ENCODE measurements around the gene LAMTOR2. TPM values are rescaled to one million over a fixed set of nuclear protein-coding genes. Genes with fewer than 3 reads are reported as not detected.

The LAMTOR2 gene
- total and polyA plus RNA-seq, 10 of the 15 experiments (the other 5 are each of a cell fraction or from before 2014, with no cell fraction given), result 71.9 to 264 (median 97.0) TPM

- ChIA-PET RAD21 (ENCODE audit: unreplicated experiment) (interaction anchor here (0.7 to 3.3 kb wide), 4 partner anchors 13 to 115 kb away, joined by 3 to 14 read pairs (median 8); no protein-coding TSS in a partner anchor), CTCF (interaction anchor here (0.6 to 1.4 kb wide), 7 partner anchors 31 to 230 kb away, joined by 3 to 4 read pairs (median 3); partner anchors contain the start of gene TMEM79), SMC1A (ENCODE audit: uncharacterized antibody, unreplicated experiment) (interaction anchor here (1.6 to 1.7 kb wide), 2 partner anchors 13 to 114 kb away, joined by 5 read pairs; no protein-coding TSS in a partner anchor), POLR2A (interaction anchor here (0.6 to 1.3 kb wide), 2 partner anchors 30 to 86 kb away, joined by 5 to 6 read pairs; no protein-coding TSS in a partner anchor)
- Histone ChIP-seq H3K9me3 (replicated peaks; ENCODE audit: control insufficient read depth, insufficient read depth, low read length) (no peaks in the 10 kb centered on the region), H3K9ac (ENCODE audit: control insufficient read depth, insufficient read depth, low read length) (peak overlapping the region; percentile 67), H4K20me1 (ENCODE audit: control insufficient read depth, insufficient read depth) (no peaks in the 10 kb centered on the region), H3K4me2 (ENCODE audit: control insufficient read depth, insufficient read depth) (peak overlapping the region; percentile 90), H3K27ac (ENCODE audit: control insufficient read depth, insufficient read depth) (peak overlapping the region; percentile 63), H2AFZ (ENCODE audit: control insufficient read depth, low read depth, low read length) (peak overlapping the region; percentile 93), H3K79me2 (ENCODE audit: control insufficient read depth, insufficient read depth, low read length) (peaks cover 19% of the 10 kb centered on the region), H3K36me3 (ENCODE audit: control insufficient read depth in 2 of 2, insufficient read depth in 2 of 2, low read length in 1 of 2) (peaks cover 0 to 2% of the 10 kb centered on the region in 2 experiments; a peak in 2 of 4 replicates), H3K4me1 (ENCODE audit: control insufficient read depth, insufficient read depth, low read length) (no peaks in the 10 kb centered on the region; the same call in 1 of the 2 replicates), H3K4me3 (peak overlapping the region; percentile 79), H3K27me3 (replicated peaks in 1 of 2; ENCODE audit: control insufficient read depth in 2 of 2, insufficient read depth in 2 of 2, low read length in 1 of 2) (no peaks in the 10 kb centered on the region)
- TF ChIP-seq PKNOX1 (IDR thresholded peaks at IDR 0.05) (peak; percentile 81), BHLHE40 (IDR thresholded peaks at IDR 0.05; ENCODE audit: borderline replicate concordance in 1 of 2, low read depth in 2 of 2, low read length in 1 of 2) (0 out of 4 replicates have a peak, but pooled peaks of 1 of the 2 experiments have one; percentile 11), YY1 (IDR thresholded peaks at IDR 0.05; ENCODE audit: low read depth, low read length) (0 out of 2 replicates have a peak, but pooled peaks have one; percentile 11), IKZF1 (conservative IDR thresholded peaks at IDR 0.05) (peak; percentile 32; the same call in 1 of the 2 replicates), LARP7 (IDR thresholded peaks at IDR 0.05) (peak; percentile 42; the same call in 1 of the 2 replicates), SMARCA5 (IDR thresholded peaks at IDR 0.05) (0 out of 2 replicates have a peak, but pooled peaks have one; percentile 70), DPF2 (IDR thresholded peaks at IDR 0.05) (no peak), SPI1 (IDR thresholded peaks at IDR 0.05; ENCODE audit: borderline replicate concordance, insufficient read depth, low read depth, low read length) (no peak), REST (IDR thresholded peaks at IDR 0.05; ENCODE audit: low read depth, low read length) (no peak), HDGF (IDR thresholded peaks at IDR 0.05) (0 out of 2 replicates have a peak, but pooled peaks have one; percentile 25), RAD21 (IDR thresholded peaks at IDR 0.05; ENCODE audit: insufficient read depth, low read depth, low read length) (no peak), CTCF (IDR thresholded peaks at IDR 0.05 in 2 of 3, conservative IDR thresholded peaks at IDR 0.05 in 1 of 3; ENCODE audit: control insufficient read depth in 2 of 3, extremely low read depth in 1 of 3, insufficient read depth in 1 of 3, low read depth in 3 of 3, low read length in 3 of 3) (peak in 2 of 3 experiments; percentile 39 to 47; a peak in 3 of 6 replicates), TCF7 (IDR thresholded peaks at IDR 0.05; ENCODE audit: borderline replicate concordance) (no peak), GATAD2B (conservative IDR thresholded peaks at IDR 0.05; ENCODE audit: low read depth) (peak; percentile 30; the same call in 1 of the 2 replicates)
- DNase-seq (ENCODE audit: low read depth, low spot score) (no peak), ATAC-seq (peak; percentile 34), FAIRE-seq (peak; percentile 27)
- in situ Hi-C loops (cut with MboI) (no loop called here), intact Hi-C loops (cut with micrococcal nuclease; ENCODE audit: unreplicated experiment) (loop anchor here (2.0 to 10.0 kb wide), 3 partner anchors 40 to 198 kb away; partner anchors contain the start of genes ARHGEF2, GON4L and SYT11)
- BruUV-seq (replicated peaks), result TSS peak; percentile 43
- WGBS (ENCODE audit: insufficient coverage, insufficient replicate concordance, low lambda C conversion rate, missing lambda C conversion rate), result under 1% methylated on average over 27 of the region's 63 CpGs
These were observed 1.5 kb upstream of the LAMTOR2 start for GRCh38 chr1:156052862-156053767.

All from GM12878 (cell line).